ENCODE data around the gene PDCD5.

DNA sequence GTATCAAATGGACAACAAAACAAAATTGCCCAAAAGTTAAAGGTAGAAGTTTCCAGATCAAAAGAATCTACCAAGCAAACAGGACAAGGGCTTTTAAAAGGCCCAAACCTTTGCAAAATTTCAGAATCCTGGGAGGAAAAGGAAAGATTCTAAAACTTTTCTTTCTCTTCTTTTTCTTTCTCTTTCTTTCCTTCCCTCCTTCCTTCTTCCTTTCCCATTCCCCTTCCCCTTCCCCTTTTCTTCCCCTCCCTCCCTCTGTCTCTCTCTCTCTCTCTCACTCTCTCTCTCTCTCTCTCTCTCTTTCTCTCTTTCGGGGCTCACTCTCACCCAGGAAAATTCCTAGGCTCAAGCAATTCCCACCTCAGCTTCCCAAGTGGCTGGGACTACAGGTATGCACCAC, 4.2 kb upstream of the PDCD5 start:
- no peak for TF ChIP-seq POLR2A (IDR thresholded peaks at IDR 0.05)
- TF ChIP-seq CTCF (IDR thresholded peaks at IDR 0.05) = no peak

All from prostate gland (tissue), 2 donors.